T-helper 1 cell treated with Interleukin-12 subunit alpha and Interleukin-12 subunit beta and Interleukin-4 antibody, amounts not matched to agents 30 ng/mL and 1 ng/mL, for 36 hours (primary cell): ENCODE results near the gene ANKRD34A. TPM values are rescaled to one million over a fixed set of nuclear protein-coding genes. Genes with fewer than 3 reads are reported as not detected.

ENCODE experiments used
- intact Hi-C: fragments of 100-400 bp; cut with micrococcal nuclease; formaldehyde crosslinking; loops from one replicate; pipeline ENCODE4 v1.15.1; 2024
- total RNA-seq: library from RNA; stranded (reverse); gene quantifications from 2 replicates; pipeline ENCODE4 v1.2.3, GENCODE V29; 2022

ANKRD34A gene
- total RNA-seq: 1.2 and 2.3 TPM in 2 replicates

DNA sequence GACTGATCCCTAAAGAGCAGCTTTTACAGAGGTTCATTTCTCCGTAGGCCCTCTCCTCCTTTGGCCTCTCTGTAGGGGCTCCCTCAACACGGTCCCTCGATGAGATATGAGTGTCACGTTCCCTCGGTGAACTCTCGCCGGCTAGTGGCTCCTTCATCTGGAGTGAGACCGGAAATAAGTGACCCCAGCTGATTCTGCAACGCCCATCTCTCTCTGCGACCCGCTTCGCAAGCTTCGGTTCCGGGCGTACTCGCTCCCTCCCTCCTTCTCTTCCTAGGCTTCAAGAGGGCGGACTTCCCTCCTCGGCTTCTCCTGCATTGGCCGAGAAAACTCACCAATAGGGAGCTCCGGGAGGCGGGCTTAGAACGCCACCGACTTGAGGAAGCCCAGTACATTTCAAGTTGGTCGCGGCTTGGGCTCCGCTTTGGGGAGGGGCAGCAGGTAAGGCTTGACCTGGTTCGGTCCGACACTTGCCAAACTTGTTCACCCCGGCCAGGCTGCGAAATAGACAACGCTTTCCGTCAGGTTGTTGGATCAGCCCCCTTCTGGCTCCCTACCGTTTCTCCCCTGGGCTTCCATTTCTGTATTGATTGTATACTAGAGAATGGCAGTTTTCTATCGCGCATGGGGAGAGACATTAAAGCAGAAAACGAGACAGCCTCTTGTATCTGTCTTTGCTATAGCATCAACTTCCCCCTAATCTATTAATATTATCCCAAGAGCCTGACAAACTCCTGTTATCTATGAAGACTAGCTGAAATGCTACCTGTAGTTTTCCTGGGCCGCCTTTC lies at the start of gene ANKRD34A, which contains the start of gene POLR3GL:
ANKRD34A (minus strand) TSS at position 248 of the 791 bp plus-strand sequence. CDS start 2,816 bp downstream, outside the sequence.
POLR3GL (plus strand) TSS at position 363 of the 791 bp plus-strand sequence. CDS start 10,176 bp downstream, outside the sequence.
- intact Hi-C loops: loop anchor here (1.0 to 2.0 kb wide), 9 partner anchors 8 to 119 kb away; partner anchors contain the start of genes ANKRD35, NUDT17, PEX11B and PIAS3

DNA sequence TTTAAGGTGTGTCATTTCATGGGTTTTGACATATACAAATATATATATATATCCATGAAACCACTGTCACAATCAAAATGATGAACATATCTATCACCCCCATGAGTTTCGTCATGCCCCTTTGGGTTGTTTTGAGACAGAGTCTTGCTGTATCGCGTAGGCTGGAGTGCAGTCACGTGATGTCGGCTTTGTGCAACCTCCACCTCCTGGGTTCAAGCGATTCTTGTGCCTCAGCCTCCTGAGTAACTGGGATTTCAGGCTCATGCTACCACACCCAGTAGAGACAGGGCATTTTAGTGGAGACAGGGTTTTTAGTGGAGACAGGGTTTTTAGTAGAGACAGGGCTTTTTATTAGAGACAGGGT lies 49.2 kb upstream of the ANKRD34A start:
- intact Hi-C loops: loop anchor here (1.0 to 5.0 kb wide), 6 partner anchors 36 to 291 kb away; partner anchors contain the start of genes ITGA10, NUDT17 and PIAS3

GRCh38 chr1:146012703-146013558 lies 48.6 kb upstream of the ANKRD34A start:
- intact Hi-C loops: loop anchor here (1.0 to 5.0 kb wide), 6 partner anchors 36 to 291 kb away; partner anchors contain the start of genes ITGA10, NUDT17 and PIAS3

GRCh38 chr1:146010126-146010738 lies 45.9 kb upstream of the ANKRD34A start:
- intact Hi-C loops: loop anchor here (5.0 kb wide), 2 partner anchors 153 to 288 kb away; partner anchors contain the start of gene PIAS3

GRCh38 chr1:146007489-146008133 lies 43.2 kb upstream of the ANKRD34A start:
- intact Hi-C loops: loop anchor here (2.0 kb wide), 3 partner anchors 27 to 89 kb away; partner anchors contain the start of genes PEX11B and RBM8A

DNA sequence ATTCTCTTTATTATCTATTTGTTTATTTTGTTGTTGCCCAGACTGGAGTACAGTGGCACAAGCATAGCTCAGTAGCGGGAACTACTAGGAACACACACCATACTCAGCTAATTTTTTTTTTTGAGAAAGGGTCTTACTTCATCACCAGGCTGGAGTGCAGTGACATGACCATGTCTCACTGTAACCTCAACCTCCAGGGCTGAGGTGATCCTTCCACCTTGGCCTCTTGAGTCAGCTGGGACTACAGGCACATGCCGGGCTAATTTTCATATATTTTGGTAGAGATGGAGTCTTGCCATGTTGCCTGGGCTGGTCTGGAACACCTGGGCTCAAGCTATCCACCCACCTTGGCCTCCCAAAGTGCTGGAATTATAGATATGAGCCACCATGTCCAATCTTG lies 37.3 kb upstream of the ANKRD34A start:
- intact Hi-C loops: no loop called here

- intact Hi-C loops: loop anchor here (5.0 kb wide), 1 partner anchor 177 kb away; the partner anchor contains the start of genes POLR3C and RNF115
Observed at GRCh38 chr1:145999321-146000024, 35.1 kb upstream of the ANKRD34A start.

DNA sequence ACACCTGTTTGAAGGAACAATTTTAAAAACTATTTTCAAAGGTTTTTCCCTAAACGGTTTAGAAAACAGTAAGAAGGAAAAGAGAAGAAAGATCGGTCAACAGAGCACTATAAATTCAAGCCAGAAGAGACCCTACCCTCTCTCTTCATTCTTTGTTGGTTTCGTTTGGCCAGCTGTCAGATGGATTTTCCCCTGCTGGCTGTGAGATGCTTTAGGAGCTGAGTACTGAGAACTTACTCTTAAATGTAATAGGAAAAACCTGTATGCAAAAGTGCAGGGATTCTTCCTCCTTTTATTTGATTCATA lies 33.3 kb upstream of the ANKRD34A start:
- intact Hi-C loops: loop anchor here (2.0 to 5.0 kb wide), 2 partner anchors 79 to 175 kb away; partner anchors contain the start of genes PEX11B, POLR3C and RNF115

- intact Hi-C loops: loop anchor here (2.0 to 5.0 kb wide), 2 partner anchors 78 to 175 kb away; partner anchors contain the start of genes PEX11B, POLR3C and RNF115
Observed at GRCh38 chr1:145997016-145997717, 32.8 kb upstream of the ANKRD34A start.

DNA sequence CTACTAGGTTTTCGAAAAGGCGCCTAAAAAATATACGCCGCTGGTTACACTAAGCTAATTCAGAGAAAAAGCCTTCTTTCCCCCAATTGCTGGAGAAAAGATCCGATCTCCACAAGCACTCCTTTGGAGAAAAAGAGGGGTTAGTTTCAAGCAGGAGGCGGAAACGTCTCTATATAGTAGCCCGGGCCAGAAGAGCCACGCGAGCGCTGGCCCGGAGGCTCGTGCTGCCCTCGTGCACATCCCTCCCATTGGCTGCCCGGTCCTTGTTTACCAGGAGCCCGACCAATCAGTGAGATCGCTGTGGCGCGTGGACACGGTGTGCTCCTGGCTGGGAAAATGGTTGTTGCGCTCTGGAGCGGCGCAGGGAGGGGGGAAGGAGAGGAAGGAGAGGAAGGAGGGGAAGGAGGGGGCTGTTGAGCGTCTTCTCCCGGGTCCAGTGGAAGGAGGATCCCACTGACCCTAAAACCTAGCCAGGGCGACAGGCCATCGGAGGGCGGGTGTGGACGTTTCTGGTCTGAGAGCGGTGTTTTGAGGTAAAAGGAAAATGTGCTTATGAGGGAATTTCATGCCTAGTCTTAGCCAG lies 32.1 kb upstream of the ANKRD34A start, which contains the start of gene TXNIP:
TXNIP (minus strand) TSS at position 147 of the 583 bp plus-strand sequence. CDS start 313 bp downstream, outside the sequence.
- intact Hi-C loops: loop anchor here (1.0 to 5.0 kb wide), 8 partner anchors 11 to 174 kb away; partner anchors contain the start of genes ANKRD34A, LIX1L, PEX11B and POLR3C

- intact Hi-C loops: loop anchor here (1.0 to 5.0 kb wide), 8 partner anchors 11 to 174 kb away; partner anchors contain the start of genes ANKRD34A, LIX1L, PEX11B and POLR3C
Observed at GRCh38 chr1:145995964-145996432, 31.6 kb upstream of the ANKRD34A start.

DNA sequence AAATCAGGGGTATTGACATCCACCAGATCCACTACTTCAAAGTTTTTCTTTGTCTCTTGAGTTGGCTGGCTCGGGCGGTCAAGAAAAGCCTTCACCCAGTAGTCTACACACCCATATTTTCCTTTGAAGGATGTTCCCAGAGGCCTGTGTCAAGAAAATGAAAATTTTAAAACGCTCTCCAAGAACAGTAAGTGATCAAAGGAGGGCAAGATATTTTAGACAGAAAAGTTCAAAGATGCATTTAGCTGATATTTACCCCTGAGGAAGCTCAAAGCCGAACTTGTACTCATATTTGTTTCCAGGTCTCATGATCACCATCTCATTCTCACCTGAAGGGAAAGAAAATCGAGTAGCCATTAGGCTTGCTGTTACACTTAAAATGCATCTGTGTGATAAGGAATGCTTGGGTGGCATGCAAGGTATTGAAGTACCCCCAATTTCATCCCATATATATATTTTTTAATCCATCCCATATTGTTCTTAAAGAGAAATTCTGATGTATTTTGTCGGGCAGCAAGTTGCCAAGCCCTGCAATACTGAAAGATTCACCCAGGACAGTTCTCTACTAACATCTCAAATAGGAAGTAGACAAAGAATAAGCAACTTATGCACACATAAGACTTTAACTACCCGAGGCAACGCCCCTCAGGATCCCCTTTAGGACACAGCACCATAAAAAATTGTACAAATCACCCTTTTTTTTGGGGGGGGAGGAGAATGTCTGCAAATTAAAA lies 30.9 kb upstream of the ANKRD34A start:
- intact Hi-C loops: loop anchor here (5.0 kb wide), 1 partner anchor 173 kb away; the partner anchor contains the start of genes POLR3C and RNF115

DNA sequence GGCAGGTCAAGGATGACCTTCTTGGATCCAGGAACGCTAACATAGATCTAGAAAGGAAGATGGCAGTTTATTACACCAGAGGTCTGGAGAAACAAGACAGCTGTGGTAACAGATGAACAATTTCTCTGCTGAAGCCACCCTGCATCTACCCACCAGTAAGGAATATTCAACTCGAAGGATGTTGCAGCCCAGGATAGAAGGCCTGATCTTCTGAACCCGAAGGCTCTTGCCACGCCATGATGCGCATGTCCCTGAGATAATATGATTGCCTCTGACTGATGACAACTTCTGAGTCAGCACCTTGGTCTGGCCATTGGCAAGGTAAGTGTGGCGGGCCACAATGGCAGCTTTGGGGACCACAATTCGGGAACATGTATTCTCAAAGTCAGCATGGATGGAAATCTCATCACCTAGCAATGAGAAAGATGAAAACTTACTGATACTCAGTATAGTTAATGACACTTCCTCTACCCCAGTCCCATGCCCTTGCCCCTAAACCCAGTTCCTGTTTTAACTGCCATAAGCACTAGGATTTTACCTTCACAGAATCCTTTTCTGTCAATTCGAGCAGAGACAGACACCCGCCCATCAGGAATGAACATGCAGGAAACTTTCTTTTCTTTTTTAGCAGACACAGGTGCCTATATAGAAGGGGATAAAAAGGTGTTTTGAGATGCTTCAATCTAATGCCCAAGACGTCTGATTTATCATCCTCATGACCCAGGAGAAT lies 30.2 kb upstream of the ANKRD34A start:
- intact Hi-C loops: loop anchor here (5.0 kb wide), 1 partner anchor 172 kb away; the partner anchor contains the start of genes POLR3C and RNF115

DNA sequence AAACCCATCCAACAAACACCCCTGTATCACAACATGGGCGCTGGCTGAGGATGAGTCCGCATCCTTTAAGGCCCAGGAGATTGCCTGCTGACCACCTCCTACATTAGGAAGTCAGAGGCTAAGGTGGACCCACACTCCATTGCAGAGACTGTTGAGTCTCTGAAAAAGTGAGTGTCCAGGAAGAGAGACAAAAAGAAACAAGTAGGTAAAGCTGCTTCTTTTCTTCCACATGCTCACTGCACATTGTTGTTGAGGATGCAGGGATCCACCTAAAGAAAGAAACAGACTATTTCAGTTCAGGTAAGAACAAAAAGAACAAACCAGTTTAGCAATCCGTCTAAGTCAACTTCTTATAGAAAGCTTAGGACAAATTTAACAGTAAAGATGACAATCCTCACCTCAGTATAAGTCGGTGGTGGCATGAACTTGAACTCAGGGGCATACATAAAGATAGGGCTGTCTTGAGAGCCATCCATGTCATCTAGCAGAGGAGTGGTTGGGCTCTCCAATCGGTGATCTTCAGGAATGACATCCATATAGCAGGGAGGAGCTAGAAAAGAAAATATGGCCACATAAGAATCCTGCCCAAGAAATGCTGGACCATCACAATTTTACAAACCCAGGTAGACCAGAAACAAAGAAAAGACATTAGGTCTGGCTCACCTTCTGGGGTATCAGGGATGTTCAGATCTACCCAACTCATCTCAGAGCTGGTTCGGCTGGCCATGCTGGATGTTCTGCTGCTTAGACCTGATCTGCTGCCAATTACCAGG lies 29.4 kb upstream of the ANKRD34A start:
- intact Hi-C loops: no loop called here

DNA sequence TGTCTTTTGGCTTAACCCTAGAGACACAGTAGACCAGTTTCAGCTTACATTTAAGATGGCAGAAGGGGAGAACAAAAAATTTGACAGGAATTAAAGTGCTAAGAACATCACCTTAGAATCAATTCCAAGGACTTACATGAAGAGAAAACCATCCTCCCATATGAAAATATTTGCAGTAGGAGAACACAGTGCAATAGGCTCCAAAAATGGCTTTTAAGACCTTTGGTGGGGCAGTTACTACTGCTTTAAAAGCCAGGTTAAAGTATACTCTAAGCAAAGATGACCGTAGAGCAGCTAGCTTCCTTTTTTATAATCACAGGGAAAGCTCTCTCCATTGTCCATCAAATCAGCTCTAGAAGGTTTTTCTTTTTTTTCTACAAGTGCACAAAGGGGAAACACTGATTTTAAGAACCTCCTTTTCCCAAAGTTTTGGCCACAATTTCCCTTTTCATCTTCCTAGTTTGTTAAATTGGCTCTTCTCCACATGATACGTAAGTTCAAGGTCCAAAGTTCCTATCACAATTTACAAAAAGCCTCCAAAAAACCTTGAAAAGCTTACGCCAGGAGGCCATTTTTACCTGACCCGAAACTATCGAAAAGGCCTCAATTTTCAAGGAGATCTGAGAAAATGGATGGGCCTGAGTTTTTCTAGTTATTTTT lies 28.7 kb upstream of the ANKRD34A start:
- intact Hi-C loops: no loop called here
